IPS DF 19.7 (cell line): ENCODE data around the gene MOK.
"Not testable (repeated sequence)": the region's sequence is repeated elsewhere in the genome, so short reads cannot be mapped to it uniquely, and the experiment has no call there.

Source experiments
- DNase-seq: peaks from one replicate; pipeline ENCODE4 v3.0.0-alpha.2; 2013; ENCODE audit warnings: low read depth, low spot score

Gene MOK

DNA sequence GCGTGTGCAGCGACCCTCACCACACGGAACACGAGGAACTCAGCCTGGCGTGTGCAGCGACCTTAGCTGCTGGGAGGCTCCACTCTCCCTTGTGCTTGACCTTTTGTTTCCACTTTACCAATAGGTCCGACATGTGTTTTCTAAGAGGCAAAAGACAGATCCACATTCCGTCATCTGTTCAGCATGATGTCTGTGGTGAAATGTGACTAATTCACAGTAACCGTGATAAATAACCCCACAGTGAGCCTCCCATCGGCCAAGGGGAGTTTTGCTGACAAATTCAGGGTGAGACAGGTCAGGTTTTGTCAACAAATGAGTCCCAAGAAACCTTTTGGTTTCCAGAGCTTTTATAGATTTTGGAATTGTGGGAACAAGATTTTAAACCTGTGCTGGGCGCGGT is 55.9 kb downstream of the MOK start:
- DNase-seq: no peak

DNA sequence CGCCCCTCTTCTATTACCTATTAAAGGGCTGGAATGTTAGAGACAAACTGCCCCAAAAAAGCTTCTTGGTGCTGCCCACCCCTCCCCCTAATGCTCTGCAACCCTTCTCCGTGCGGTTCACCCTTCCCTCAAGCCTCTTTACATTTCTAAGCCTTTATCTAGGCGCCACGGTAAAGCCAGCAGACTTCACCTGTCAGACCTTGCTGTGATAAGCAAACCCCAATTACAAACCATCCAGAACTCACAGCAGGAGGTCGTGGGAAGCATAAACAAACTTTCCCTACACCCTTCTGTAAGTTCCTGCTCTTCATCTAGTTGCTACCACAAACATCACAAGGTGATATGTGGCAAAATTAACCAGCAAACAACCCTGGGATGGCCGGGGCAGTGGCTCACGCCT is 56.8 kb downstream of the MOK start:
- no peak for DNase-seq

DNA sequence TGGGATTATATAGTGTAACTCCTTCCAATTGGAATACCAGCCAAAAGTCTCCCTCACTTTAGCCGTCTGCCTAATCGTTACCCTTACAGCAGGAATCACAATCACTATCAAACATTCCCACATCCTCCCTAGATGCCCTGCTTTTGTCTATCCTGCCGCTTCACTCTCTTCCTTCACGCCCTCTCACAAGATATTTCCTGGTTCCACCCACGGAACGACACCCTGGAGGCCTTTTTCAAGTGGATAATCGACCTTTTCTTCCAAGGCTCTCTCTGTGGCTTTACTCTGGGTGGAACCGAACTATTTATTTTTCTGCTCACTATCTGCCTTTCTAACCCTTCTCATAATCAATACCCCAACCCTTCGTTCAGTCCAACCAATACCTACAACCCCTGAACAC is 58.9 kb downstream of the MOK start:
- DNase-seq: no peak

- not testable (repeated sequence) for DNase-seq
These were observed 61.2 kb downstream of the MOK start for GRCh38 chr14:102243795-102244194.

- DNase-seq: no peak
These were observed 63.8 kb downstream of the MOK start for GRCh38 chr14:102241147-102241546.

GRCh38 chr14:102240481-102240880 is 64.5 kb downstream of the MOK start:
- not testable (repeated sequence) for DNase-seq

DNA sequence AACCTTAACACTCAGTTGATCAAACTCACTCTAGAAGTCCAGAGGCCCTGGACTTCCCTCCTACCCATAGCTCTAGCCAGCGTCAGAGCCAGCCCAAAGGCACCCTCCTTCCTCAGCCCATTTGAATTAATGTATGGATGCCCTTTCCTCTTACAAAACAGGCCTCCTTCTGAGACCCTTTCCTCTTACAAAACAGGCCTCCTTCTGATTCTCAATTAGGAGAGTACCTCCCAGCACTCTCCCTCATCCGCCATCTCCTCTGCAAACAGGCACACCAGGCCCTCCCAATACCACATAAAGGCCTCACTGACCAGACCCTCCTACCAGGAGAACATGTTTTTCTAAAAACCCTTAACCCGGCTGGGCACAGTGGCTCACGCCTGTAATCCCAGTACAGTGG is 65.7 kb downstream of the MOK start:
- no peak for DNase-seq

- DNase-seq: no peak
These were observed 66.2 kb downstream of the MOK start for GRCh38 chr14:102238766-102239165.

DNA sequence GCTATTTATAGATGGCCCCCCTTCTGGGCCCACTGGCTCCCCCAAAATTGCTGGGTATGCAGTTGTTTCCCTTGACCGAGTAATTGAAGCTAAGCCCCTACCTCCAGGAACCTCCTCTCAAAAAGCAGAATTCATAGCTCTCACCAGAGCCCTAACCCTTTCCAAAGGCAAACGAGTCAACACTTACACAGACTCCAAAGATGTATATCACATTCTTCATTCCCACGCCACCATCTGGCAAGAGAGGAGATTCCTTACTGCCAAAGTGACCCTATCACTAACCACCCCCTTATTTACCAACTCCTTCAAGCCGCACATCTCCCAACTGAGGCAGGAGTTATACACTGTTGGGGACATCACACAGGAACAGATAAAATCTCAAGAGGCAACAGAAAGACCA is 66.8 kb downstream of the MOK start:
- no peak for DNase-seq

- no peak for DNase-seq
These were observed 68.9 kb downstream of the MOK start for GRCh38 chr14:102236026-102236425.

- no peak for DNase-seq
These were observed 69.6 kb downstream of the MOK start for GRCh38 chr14:102235275-102235897.

GRCh38 chr14:102234331-102235264 is 70.4 kb downstream of the MOK start:
- DNase-seq: no peak

DNA sequence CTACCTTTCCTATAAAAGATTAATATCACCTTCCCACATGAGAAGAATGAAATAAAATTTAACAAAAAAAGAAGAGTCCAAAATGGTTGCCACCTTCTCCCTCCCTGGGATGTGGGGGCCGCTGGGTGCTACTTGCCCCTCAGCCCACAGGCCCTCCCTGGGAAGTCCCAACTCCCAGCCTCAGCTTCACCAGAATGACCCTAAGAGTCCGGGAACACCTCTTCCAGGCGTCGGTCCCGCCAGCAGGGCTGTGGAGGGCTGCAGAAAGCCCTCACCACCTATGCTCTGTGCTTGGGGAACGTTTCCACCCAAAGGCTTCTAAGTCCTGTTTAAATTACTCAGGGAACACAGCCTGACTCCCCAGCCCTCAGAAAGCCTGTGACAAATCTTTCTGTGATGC is 71.9 kb downstream of the MOK start:
- no peak for DNase-seq

DNA sequence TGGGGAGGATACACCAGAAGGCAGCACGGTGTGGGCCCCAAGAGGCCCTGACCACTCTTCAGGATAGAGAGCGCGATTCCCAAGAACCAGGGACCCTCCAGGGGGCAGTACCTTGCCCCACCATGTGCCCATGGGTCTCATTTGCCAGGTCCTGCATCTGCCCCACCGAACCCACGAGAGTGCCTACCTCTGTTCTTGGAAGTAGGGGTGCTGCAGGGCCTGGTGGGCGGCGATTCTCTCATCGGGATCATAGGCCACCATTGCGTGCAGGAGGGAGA is 72.7 kb downstream of the MOK start:
- DNase-seq: no peak

DNA sequence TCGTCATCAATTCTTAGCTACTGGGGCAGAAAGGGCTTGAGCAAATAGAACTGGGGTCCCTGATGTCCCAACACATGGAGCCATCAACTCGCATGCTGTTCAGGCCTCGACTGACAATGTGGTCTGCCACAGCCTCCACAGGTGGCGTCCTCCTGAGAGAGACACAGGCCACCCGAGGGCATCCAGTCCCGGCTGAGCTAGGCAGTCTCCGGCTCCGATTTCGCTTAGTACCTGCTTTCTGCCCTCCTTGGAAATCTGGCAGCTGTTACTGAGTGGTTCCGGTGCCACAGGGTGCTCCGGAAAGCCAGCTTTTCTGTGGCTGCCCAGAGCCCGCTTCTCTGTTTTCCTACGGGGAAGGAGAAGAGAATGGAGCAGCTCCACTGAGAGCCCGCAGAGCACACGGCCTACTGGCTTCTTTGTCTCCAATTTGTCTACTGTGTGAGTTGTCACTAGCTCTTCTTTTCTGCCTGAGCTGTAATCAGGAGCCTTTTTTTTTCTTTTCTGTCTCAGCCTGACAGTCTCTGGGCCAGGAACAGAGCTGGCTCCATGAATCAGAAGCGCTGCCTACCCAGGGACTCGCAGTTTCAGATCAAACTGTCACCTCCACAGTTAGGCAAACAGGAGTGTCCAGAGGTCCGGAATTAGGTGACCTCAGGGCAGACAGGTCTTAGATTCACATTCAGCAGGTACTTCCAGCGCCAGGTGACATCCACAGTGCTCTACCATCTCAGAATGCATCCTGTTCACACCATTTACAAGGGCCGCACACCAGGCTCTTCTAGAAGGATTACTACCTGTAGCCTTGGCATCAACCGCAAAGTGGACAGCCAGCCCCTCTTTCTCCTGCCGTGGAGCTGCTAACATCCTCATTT is 73.3 kb downstream of the MOK start:
- DNase-seq: no peak

GRCh38 chr14:102230481-102231210 is 74.3 kb downstream of the MOK start:
- no peak for DNase-seq

DNA sequence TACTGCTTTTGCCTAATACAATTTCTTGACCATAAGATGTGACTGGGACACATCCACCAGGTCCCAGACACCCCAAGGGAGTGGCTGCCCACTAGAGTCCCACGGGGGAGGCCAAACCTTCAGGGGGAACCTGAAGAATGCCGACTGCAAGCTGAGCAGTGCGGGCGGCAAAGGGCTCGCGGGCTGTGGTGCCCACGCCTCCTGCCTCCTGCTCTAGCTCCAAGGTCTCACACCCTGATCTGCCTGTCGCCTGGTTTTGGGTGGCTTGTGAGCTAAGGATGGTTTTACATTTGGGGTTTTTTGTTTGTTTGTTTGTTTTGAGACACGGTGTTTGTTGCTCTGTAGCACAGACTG is 75.2 kb downstream of the MOK start:
- DNase-seq: no peak

GRCh38 chr14:102229071-102229738 is 75.8 kb downstream of the MOK start:
- DNase-seq: no peak

GRCh38 chr14:102227184-102227964 is 77.6 kb downstream of the MOK start:
- no peak for DNase-seq

GRCh38 chr14:102226356-102227125 is 78.4 kb downstream of the MOK start:
- DNase-seq: no peak
